K562 (cell line): ENCODE measurements around the gene ARPC1A. TPM values are rescaled to one million over a fixed set of nuclear protein-coding genes. Genes with fewer than 3 reads are reported as not detected.

Experiments
- DACH1 ChIP-seq: fragments of 450-650 bp; IDR thresholded peaks from 2 replicates; pipeline ENCODE4 v1.6.1; 2018; ENCODE audit not compliant: partially characterized antibody
- EGR1 ChIP-seq: fragments of 450-650 bp; conservative IDR thresholded peaks from 2 replicates; pipeline ENCODE4 v1.6.1; 2017; ENCODE audit warnings: mild to moderate bottlenecking
- ELF4 ChIP-seq: fragments of 450-650 bp; formaldehyde crosslinking; IDR thresholded peaks from 2 replicates; pipeline ENCODE4 v1.4.0; 2022; ENCODE audit warnings: missing genetic modification characterization
- FOXK1 ChIP-seq: sonication (generic); formaldehyde crosslinking; IDR thresholded peaks from 2 replicates; pipeline ENCODE4 v1.8.0; 2022; ENCODE audit warnings: missing genetic modification reagents, mild to moderate bottlenecking, borderline replicate concordance
- HDGF ChIP-seq: fragments of 450-650 bp; IDR thresholded peaks from 2 replicates; pipeline ENCODE4 v1.6.1; 2016
- KLF1 ChIP-seq: fragments of 450-650 bp; IDR thresholded peaks from 2 replicates; pipeline ENCODE4 v1.6.1; 2016; ENCODE audit warnings: missing genetic modification characterization, missing compliant biosample characterization
- MYBL2 ChIP-seq, 2 experiments: fragments of 450-650 bp in 1 of 2; sonication (generic) in 1 of 2; formaldehyde crosslinking in 1 of 2; IDR thresholded peaks; 2 replicates each; pipeline versions ENCODE4 v1.6.1 to v1.8.1; 2017 to 2022; ENCODE audit warnings: borderline replicate concordance in 1 of 2, inconsistent platforms in 1 of 2, low read depth in 1 of 2, mild to moderate bottlenecking in 1 of 2, missing genetic modification reagents in 1 of 2, moderate library complexity in 1 of 2
- PHF8 ChIP-seq: fragments of 200-600 bp; sonication (generic); IDR thresholded peaks from 2 replicates; pipeline ENCODE4 v1.6.1; 2012; ENCODE audit warnings: mixed run types, mild to moderate bottlenecking, inconsistent platforms, low read length, moderate library complexity, borderline replicate concordance
- PURB ChIP-seq: sonication (generic); formaldehyde crosslinking; IDR thresholded peaks from 2 replicates; pipeline ENCODE4 v1.9.0; 2021; ENCODE audit warnings: low read depth, mild to moderate bottlenecking, missing genetic modification reagents
- RBM14 ChIP-seq: fragments of 200-400 bp; formaldehyde crosslinking; IDR thresholded peaks from 2 replicates; pipeline ENCODE4 v1.6.1; 2018; ENCODE audit warnings: low read depth, mild to moderate bottlenecking, low read length, moderate library complexity, borderline replicate concordance; ENCODE audit not compliant: insufficient read depth
- SRF ChIP-seq, 2 experiments: fragments of 250-450, 450-650 bp in 1 of 2; sonication (Bioruptor Pico) in 1 of 2; sonication (generic) in 1 of 2; formaldehyde crosslinking; IDR thresholded peaks; 2 replicates each; pipeline versions ENCODE4 v1.5.0 to v1.5.1; 2020 to 2022; ENCODE audit warnings: mild to moderate bottlenecking in 1 of 2, missing genetic modification reagents in 1 of 2
- TAF15 ChIP-seq: fragments of 200-400 bp; formaldehyde crosslinking; IDR thresholded peaks from 2 replicates; pipeline ENCODE4 v1.6.1; 2017; ENCODE audit warnings: mild to moderate bottlenecking, low read depth, low read length, moderate library complexity
- ZBED1 ChIP-seq: IDR thresholded peaks from 2 replicates; pipeline ENCODE4 v1.6.1; 2014
- ZNF347 ChIP-seq: fragments of 450-650 bp; formaldehyde crosslinking; IDR thresholded peaks from 2 replicates; pipeline ENCODE4 v1.4.0; 2020; ENCODE audit warnings: low read depth, mild to moderate bottlenecking, moderate library complexity
- polyA plus RNA-seq, 8 experiments: library from polyadenylated mRNA; depleted of rRNA in 4 of 8; stranded (reverse) in 5 of 8; unstranded in 3 of 8; fragments of >200 nt; fragmentation: Nextera tagmentation in 2 of 8; fragmentation: Illumina TruSeq in 1 of 8; extraction: Ambion mirVana in 2 of 8; extraction: Trizol in 1 of 8; gene quantifications; 2 replicates each; pipeline versions ENCODE4 v1.2.1 to v1.2.3, GENCODE V29; 2011 to 2014; ENCODE audit warnings: inconsistent platforms in 1 of 8, missing spikeins in 1 of 8
- total RNA-seq, 7 experiments: library from RNA; depleted of rRNA in 6 of 7; stranded (reverse); fragments of >200 nt in 6 of 7; fragmentation: Illumina TruSeq in 2 of 7; extraction: Trizol in 2 of 7; gene quantifications; 2 replicates each; pipeline versions ENCODE4 v1.2.1 to v1.2.3, GENCODE V29; 2011 to 2021; ENCODE audit warnings: low replicate concordance in 1 of 7
- TF ChIP-seq, protein P1 (sequence below): IDR thresholded peaks from 3 replicates; pipeline ENCODE4 v1.6.1; 2011; ENCODE audit warnings: borderline replicate concordance, mild to moderate bottlenecking, moderate library complexity; ENCODE audit not compliant: insufficient read length; ENCODE audit errors: extremely low read depth
- TF ChIP-seq, protein P2 (sequence below): fragments of 450-650 bp; IDR thresholded peaks from 2 replicates; pipeline ENCODE4 v1.6.1; 2016; ENCODE audit warnings: borderline replicate concordance
- TF ChIP-seq, protein P3 (sequence below): sonication (generic); formaldehyde crosslinking; IDR thresholded peaks from 2 replicates; pipeline ENCODE4 v1.8.0; 2022; ENCODE audit warnings: mild to moderate bottlenecking, missing genetic modification reagents
- TF ChIP-seq, protein P4 (sequence below): fragments of 450-650 bp; formaldehyde crosslinking; IDR thresholded peaks from 2 replicates; pipeline ENCODE4 v1.4.0; 2020; ENCODE audit warnings: mild to moderate bottlenecking
- TF ChIP-seq, protein P5 (sequence below): fragments of 450-650 bp; IDR thresholded peaks from 2 replicates; pipeline ENCODE4 v1.6.1; 2018; ENCODE audit warnings: mild to moderate bottlenecking, low read depth; ENCODE audit not compliant: partially characterized antibody
- TF ChIP-seq, protein P6 (sequence below): fragments of 250-450 bp; sonication (Bioruptor Pico); IDR thresholded peaks from 2 replicates; pipeline ENCODE4 v1.8.0; 2022; ENCODE audit warnings: moderate library complexity, mild to moderate bottlenecking, inconsistent platforms

The ARPC1A gene
- total and polyA plus RNA-seq, 9 of the 15 experiments (the other 6 are each of a cell fraction or from before 2014, with no cell fraction given): 39.5 to 151 (median 86.1) TPM

DNA sequence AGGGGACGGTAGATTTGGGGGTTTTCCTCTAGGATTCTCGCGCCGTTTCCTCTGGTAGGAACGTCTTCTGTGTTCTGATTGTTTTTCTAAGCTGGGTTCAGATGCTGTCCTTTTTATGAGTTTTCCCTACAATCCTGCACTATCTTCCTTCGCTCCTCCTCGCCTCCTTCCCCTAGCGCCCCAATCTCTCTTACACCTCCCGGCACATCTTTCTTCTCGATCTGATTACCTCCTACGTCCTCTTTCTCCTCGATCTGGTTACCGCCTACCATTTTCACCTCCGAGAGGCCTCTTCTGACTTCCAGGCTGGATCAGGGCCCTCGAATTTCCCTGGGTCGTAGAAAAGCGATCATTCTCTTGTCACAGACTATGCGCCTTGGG lies 83.5 kb downstream of the ARPC1A start (continued):
- TF ChIP-seq, protein P1, sequence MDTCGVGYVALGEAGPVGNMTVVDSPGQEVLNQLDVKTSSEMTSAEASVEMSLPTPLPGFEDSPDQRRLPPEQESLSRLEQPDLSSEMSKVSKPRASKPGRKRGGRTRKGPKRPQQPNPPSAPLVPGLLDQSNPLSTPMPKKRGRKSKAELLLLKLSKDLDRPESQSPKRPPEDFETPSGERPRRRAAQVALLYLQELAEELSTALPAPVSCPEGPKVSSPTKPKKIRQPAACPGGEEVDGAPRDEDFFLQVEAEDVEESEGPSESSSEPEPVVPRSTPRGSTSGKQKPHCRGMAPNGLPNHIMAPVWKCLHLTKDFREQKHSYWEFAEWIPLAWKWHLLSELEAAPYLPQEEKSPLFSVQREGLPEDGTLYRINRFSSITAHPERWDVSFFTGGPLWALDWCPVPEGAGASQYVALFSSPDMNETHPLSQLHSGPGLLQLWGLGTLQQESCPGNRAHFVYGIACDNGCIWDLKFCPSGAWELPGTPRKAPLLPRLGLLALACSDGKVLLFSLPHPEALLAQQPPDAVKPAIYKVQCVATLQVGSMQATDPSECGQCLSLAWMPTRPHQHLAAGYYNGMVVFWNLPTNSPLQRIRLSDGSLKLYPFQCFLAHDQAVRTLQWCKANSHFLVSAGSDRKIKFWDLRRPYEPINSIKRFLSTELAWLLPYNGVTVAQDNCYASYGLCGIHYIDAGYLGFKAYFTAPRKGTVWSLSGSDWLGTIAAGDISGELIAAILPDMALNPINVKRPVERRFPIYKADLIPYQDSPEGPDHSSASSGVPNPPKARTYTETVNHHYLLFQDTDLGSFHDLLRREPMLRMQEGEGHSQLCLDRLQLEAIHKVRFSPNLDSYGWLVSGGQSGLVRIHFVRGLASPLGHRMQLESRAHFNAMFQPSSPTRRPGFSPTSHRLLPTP: no peak
- no peak for TF ChIP-seq KLF1 (tag)
- TF ChIP-seq, protein P2, sequence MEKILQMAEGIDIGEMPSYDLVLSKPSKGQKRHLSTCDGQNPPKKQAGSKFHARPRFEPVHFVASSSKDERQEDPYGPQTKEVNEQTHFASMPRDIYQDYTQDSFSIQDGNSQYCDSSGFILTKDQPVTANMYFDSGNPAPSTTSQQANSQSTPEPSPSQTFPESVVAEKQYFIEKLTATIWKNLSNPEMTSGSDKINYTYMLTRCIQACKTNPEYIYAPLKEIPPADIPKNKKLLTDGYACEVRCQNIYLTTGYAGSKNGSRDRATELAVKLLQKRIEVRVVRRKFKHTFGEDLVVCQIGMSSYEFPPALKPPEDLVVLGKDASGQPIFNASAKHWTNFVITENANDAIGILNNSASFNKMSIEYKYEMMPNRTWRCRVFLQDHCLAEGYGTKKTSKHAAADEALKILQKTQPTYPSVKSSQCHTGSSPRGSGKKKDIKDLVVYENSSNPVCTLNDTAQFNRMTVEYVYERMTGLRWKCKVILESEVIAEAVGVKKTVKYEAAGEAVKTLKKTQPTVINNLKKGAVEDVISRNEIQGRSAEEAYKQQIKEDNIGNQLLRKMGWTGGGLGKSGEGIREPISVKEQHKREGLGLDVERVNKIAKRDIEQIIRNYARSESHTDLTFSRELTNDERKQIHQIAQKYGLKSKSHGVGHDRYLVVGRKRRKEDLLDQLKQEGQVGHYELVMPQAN: peak; percentile 87
- no peak for TF ChIP-seq SRF (CRISPR knock-in tag; IDR thresholded peaks at IDR 0.05)
- TF ChIP-seq, protein P3, sequence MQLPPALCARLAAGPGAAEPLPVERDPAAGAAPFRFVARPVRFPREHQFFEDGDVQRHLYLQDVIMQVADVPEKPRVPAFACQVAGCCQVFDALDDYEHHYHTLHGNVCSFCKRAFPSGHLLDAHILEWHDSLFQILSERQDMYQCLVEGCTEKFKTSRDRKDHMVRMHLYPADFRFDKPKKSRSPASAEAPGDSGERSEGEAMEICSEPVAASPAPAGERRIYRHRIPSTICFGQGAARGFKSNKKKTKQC (CRISPR knock-in tag): no peak
- TF ChIP-seq, protein P4, sequence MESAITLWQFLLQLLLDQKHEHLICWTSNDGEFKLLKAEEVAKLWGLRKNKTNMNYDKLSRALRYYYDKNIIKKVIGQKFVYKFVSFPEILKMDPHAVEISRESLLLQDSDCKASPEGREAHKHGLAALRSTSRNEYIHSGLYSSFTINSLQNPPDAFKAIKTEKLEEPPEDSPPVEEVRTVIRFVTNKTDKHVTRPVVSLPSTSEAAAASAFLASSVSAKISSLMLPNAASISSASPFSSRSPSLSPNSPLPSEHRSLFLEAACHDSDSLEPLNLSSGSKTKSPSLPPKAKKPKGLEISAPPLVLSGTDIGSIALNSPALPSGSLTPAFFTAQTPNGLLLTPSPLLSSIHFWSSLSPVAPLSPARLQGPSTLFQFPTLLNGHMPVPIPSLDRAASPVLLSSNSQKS (CRISPR knock-in tag): no peak
- TF ChIP-seq, protein P5, sequence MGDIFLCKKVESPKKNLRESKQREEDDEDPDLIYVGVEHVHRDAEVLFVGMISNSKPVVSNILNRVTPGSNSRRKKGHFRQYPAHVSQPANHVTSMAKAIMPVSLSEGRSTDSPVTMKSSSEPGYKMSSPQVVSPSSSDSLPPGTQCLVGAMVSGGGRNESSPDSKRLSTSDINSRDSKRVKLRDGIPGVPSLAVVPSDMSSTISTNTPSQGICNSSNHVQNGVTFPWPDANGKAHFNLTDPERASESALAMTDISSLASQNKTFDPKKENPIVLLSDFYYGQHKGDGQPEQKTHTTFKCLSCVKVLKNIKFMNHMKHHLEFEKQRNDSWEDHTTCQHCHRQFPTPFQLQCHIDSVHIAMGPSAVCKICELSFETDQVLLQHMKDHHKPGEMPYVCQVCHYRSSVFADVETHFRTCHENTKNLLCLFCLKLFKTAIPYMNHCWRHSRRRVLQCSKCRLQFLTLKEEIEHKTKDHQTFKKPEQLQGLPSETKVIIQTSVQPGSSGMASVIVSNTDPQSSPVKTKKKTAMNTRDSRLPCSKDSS: peak; percentile 12
- TF ChIP-seq HDGF: peak; percentile 87; the same call in 1 of the 2 replicates
- no peak for TF ChIP-seq PHF8
- TF ChIP-seq RBM14: no peak
- no peak for TF ChIP-seq PURB (CRISPR knock-in tag)
- TF ChIP-seq, protein P6, sequence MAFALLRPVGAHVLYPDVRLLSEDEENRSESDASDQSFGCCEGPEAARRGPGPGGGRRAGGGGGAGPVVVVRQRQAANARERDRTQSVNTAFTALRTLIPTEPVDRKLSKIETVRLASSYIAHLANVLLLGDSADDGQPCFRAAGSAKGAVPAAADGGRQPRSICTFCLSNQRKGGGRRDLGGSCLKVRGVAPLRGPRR (CRISPR knock-in tag): no peak
- TF ChIP-seq TAF15: no peak
- no peak for TF ChIP-seq FOXK1
- TF ChIP-seq ELF4 (CRISPR knock-in tag): no peak
- 0 out of 2 replicates have a peak, but pooled peaks have one; percentile 4 for TF ChIP-seq EGR1
- TF ChIP-seq MYBL2 (IDR thresholded peaks at IDR 0.05; ENCODE audit: low read depth): no peak
- TF ChIP-seq MYBL2 (CRISPR knock-in tag; IDR thresholded peaks at IDR 0.05; ENCODE audit: borderline replicate concordance): no peak
- no peak for TF ChIP-seq ZBED1
- no peak for TF ChIP-seq ZNF347 (CRISPR knock-in tag)
- TF ChIP-seq DACH1: no peak
